Measurements from ENCODE around the gene DMRT2.

- no peak for TF ChIP-seq CTCF (IDR thresholded peaks at IDR 0.05)
- no peak for TF ChIP-seq EZH2 (IDR thresholded peaks at IDR 0.05; ENCODE audit: borderline replicate concordance, insufficient read depth, low read depth, low read length, poor library complexity, severe bottlenecking)
Observed at GRCh38 chr9:1005043-1005667, 45.0 kb upstream of the DMRT2 start.
